PFSK-1 (cell line): ENCODE results near the gene MTCH1.

Source experiments
- FOXP2 ChIP-seq: optimal IDR thresholded peaks from 2 replicates; pipeline ENCODE3; 2011; ENCODE audit warnings: borderline replicate concordance, control low read depth, inconsistent platforms; ENCODE audit not compliant: insufficient read depth; ENCODE audit errors: extremely low read length, extremely low read depth
- POLR2AphosphoS5 ChIP-seq: IDR thresholded peaks from 2 replicates; pipeline ENCODE4 v1.6.1; 2012; ENCODE audit warnings: low read depth, mild to moderate bottlenecking, control low read depth, low read length, moderate library complexity
- REST ChIP-seq, 2 experiments: IDR thresholded peaks; 2 replicates each; pipeline versions ENCODE4 v1.6.1 to v1.8.0; 2011 to 2012; ENCODE audit warnings: low read depth in 2 of 2, low read length in 2 of 2, control low read depth in 1 of 2, inconsistent platforms in 1 of 2, mild to moderate bottlenecking in 1 of 2, moderate library complexity in 1 of 2; ENCODE audit not compliant: insufficient read depth in 1 of 2
- SIN3A ChIP-seq: IDR thresholded peaks from 2 replicates; pipeline ENCODE4 v1.6.1; 2012; ENCODE audit warnings: mild to moderate bottlenecking, low read length, moderate library complexity, borderline replicate concordance; ENCODE audit not compliant: insufficient read depth
- TAF1 ChIP-seq: IDR thresholded peaks from 2 replicates; pipeline ENCODE4 v1.6.1; 2012; ENCODE audit warnings: low read length, control low read depth, borderline replicate concordance; ENCODE audit not compliant: insufficient read depth

The MTCH1 gene

DNA sequence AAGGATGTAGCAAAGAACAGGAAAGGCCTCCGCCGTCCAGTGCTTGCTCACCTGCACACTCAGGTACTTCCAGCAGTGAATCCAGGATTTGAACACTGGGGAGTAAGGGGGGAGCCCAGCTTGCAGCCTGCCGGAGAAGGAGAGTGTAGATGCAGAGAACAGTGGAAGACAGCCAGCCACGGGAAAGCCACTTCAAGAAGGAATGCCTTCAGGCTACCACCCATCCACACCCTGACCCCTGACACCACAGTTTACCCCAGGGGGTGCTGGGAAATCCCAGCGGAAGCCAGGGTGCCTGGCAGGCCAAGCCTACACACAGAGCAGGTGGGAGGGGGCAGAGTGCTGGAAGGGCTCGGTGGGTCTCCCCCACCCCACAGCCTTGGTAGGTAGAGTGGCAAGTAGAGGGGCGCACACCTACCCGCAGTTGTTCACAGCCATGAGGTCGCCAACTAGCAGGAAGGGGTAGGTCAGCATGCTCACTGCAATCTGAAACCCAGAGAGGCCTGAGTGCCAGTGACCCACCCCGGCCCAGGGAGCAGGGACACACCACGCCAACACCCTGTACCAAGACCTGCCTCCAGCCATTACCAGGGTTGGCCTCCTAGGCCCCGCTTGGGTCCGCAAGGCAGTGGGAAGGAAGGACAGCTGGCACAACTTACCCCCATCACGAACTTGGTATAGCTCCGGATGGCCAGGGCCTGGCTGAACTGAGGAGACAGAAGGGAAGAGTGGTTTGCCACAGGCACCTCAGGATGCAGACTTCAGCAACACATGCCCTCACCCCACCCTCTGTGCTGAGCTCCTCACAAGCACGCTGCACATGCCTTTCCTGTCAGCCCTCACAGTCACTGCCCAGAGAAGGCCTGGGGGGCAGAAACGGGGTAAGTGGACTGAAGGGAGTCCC lies 15.8 kb downstream of the MTCH1 start:
- TF ChIP-seq POLR2AphosphoS5 (no peak), TAF1 (no peak), SIN3A (no peak), FOXP2 (no peak), REST (IDR thresholded peaks at IDR 0.05; ENCODE audit: insufficient read depth in 1 of 2, low read depth in 2 of 2, low read length in 2 of 2) (no peak)

DNA sequence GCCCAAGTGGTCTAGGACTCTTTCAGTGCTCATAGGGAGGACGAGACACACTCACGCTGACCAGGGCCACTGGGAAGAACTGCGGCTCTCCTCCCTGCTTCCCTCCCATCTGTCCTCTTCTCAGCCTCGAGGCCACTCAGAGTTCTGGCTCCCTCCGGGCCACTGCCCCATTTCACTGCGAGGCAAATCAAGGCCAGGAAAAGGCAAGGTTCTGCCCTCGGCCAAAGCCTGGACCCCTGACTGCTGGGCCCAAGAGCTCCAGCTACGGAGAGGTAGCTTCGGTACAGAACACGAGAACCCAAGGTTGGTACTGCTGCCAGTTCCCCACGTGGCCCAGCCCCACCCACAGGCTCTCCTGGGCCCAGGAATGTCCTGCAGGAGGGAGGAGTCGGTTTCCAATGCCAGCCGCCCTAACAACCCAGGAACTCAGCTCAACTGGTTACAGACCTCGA lies 16.7 kb downstream of the MTCH1 start:
- TF ChIP-seq REST (IDR thresholded peaks at IDR 0.05; ENCODE audit: insufficient read depth in 1 of 2, low read depth in 2 of 2, low read length in 2 of 2), result no peak
- TF ChIP-seq TAF1, result no peak
- TF ChIP-seq FOXP2, result no peak
- TF ChIP-seq SIN3A, result no peak
- TF ChIP-seq POLR2AphosphoS5, result no peak

GRCh38 chr6:36968266-36968977 lies 17.6 kb downstream of the MTCH1 start:
- TF ChIP-seq SIN3A (no peak), TAF1 (no peak), POLR2AphosphoS5 (no peak), REST (IDR thresholded peaks at IDR 0.05; ENCODE audit: insufficient read depth in 1 of 2, low read depth in 2 of 2, low read length in 2 of 2) (no peak), FOXP2 (no peak)

DNA sequence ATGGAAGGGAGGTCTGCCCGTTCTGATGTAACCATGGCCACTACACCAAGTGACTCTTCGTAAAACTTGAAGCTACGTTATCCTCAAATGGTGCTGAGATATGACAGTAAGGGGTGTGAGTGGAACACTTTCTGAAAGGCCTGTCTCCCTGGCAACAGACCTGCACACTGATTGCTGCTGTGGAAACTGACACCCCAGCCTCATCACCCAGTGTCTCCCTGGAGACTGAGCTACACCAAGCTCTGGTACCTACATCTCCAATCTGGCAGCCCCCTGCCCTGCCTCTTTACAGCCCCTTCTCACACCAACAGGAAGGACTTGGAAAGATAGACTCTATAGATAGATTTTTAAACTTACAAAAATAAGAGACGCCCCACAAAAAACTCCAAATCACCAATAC lies 18.2 kb downstream of the MTCH1 start:
- TF ChIP-seq POLR2AphosphoS5, result no peak
- TF ChIP-seq TAF1, result no peak

- TF ChIP-seq TAF1 (no peak), SIN3A (no peak), POLR2AphosphoS5 (no peak), FOXP2 (no peak), REST (IDR thresholded peaks at IDR 0.05; ENCODE audit: insufficient read depth in 1 of 2, low read depth in 2 of 2, low read length in 2 of 2) (no peak)
These were observed 18.7 kb downstream of the MTCH1 start for GRCh38 chr6:36967301-36967700.
